ENCODE results near the gene PARD3B. TPM values are rescaled to one million over a fixed set of nuclear protein-coding genes. Genes with fewer than 3 reads are reported as not detected.

The PARD3B gene
- polyA plus RNA-seq, 1 donor, result 10.3 TPM

DNA sequence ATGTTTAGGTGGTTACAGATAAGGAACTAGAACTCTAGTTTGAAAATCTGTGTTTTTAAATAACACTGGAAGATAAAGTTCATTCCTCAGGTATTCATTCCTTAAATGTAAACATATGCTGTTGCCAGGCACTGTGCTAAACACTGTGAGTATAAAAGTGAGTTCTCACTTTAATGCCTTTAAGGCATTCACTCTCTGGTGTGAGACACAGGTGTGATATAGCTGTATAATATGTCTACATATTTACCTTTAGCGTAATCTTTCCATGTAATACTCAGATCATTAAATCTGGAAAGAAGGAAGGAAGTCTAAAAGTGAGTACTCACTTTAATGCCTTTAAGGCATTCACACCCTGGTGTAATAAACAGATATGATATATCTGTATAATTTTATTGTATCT lies 472.6 kb downstream of the PARD3B start:
- no peak for DNase-seq

DNA sequence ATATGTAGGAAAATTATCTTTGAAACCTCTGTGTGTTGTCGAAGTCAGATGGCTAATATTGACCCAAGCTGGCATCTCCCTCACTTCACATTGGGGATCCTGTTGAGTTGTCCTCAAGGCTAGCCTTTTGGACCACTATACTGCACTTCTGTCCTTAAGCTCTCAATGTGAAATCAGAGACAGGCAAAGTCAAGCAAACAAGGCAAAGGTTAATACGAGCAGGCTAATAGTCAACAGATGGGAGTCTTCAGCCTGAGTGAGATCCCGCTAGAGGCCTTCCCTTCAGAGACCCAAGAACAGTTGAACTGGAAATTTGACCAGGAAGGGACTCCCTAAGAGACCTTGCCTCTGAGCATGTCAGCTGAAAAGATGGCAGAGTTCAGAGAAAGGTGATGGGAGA lies 475.4 kb downstream of the PARD3B start:
- DNase-seq, result no peak

- no peak for DNase-seq
Measured at GRCh38 chr2:205022841-205023240, 477.6 kb downstream of the PARD3B start.

- DNase-seq, result no peak
Measured at GRCh38 chr2:205024822-205025518, 479.7 kb downstream of the PARD3B start.

GRCh38 chr2:205025580-205026240 lies 480.4 kb downstream of the PARD3B start:
- DNase-seq, result no peak

DNA sequence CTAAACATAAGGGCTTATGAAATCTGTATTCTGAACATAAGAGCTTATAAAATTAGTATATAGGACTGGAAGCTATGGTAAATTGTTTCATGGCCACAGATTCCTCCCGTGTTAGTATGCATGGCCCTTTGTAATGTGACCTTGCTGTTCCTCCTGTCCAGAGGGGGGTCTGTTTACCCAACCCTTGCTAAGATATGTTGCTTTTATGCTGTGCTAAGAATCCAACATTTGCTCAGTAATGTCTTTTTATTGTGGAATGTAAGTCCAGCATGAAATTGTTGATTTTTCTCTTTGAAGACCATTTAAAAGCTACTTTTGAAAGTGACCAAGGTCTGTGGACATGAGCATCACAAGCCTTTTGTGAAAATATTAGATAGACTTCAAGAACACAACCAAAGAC lies 485.4 kb downstream of the PARD3B start:
- DNase-seq, result no peak

DNA sequence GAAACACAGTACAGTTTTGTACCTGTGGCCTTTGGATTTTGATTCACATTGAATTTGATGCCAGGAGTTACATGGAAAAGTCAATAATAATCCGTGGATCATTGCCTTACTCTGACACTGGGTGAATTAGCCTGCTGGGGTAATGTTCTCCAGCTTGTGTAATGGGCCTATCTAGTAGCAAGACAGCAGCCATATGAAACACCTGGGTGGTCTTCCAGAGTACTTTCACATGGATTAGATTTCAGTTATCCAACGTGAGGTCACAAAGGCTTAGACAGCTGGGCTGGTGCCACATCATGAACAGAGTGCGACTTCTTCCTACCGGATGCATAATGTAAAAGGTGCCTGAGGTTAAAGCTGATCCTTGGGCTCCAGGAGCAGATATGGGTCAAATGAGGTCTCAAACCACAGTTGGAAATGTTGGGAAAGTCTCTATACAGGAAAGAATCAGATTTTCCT lies 486.8 kb downstream of the PARD3B start:
- DNase-seq, result peak; percentile 8

DNA sequence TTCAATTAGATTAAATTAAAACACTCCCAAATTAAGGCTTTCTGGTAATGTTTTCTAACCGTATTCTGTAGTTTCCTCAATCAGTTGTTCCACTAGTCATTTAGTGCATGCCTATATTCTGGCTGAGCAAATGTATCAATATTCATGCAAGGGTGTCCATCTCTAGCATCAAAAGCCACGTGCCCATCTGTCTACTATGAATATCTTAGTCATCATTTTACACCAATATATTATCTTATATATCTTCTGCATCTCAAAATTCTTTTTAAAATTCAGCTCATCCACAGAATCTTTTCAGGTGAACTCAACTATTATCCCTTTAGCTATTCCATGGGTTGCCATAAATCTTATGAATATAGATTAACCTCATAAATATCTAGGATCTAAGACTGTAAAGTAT lies 488.2 kb downstream of the PARD3B start:
- DNase-seq, result no peak

DNA sequence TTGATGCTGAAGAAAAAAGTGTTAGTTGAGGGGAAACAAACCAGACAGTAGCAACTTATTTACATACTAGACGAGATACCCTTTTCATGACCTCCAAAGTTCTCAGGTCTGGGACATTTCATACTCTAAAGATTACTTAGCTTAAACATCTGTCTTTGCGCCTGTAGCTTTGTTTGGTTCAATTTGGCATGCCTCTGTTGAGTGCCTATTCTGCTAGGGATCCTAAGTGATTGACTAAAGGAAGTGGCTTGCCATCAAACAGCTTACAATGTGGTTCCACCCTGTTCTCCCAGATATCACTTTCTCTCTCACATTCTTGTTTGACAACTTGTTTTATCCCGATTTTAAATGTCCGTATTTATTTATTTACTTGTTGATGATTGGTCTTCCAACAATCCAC lies 488.8 kb downstream of the PARD3B start:
- no peak for DNase-seq

DNA sequence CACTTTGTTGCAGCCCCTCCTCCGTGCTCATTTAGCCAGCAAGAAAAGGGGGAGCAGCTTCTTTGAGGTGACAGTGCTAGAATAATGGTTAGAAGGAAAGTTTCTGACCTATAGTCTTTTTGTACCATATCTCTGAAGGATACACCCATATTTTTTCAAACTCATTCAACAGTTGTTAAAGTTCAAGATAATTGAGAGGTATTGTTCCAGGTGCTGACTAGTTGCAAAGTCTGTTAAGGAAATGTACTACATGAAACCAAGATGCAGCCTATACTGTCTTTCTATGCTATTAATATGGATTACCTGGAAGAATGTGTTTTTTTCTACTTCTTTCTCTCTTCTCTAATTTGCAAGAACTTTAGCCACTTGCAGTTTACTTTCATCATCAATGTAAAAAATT lies 495.0 kb downstream of the PARD3B start:
- DNase-seq, result no peak

GRCh38 chr2:205041472-205042130 lies 496.3 kb downstream of the PARD3B start:
- DNase-seq, result no peak

DNA sequence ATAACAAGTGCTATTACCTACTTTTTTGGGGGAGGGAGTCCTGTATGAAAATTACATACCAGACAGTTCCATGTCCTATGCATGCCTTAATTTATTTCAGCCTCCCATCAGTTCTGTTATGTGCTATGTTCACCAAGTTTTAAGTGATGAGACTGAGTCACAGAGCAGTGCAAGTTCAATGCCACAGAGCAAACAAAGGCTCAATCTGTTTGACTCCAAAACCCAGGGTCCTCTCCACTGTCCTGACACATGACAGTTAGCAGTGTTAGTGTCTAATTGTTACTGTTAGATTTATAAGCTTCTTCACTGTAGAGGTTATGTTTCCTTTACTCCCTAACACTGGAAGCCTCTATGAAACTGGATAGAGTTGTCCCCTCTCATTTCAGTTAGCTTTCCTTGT lies 498.0 kb downstream of the PARD3B start:
- DNase-seq, result no peak

GRCh38 chr2:205045706-205046105 lies 500.4 kb downstream of the PARD3B start:
- no peak for DNase-seq

DNA sequence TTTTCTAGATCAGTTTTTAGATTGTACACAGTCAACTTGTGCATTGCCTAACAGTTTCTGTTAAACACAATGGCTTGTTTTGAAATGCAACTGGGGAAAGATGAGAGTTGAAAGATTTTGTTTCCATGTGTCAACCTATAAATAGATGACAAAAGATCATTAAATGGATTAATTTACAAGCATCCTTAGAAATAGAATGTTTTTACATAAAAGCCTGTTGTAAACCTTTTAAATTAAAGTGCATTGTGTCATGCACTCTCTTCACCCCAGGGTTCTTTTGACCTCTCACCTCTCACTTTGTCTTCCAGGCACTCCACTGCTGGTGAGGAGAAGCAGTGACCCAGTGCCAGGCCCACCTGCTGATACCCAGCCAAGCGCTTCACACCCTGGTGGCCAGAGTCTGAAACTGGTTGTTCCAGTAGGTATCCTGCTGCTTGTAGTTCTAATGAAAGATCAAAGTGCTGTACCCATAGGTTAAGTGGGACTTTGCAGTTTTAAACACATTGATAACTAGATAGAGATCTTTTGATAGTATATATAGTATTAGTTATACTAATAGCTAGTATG lies 502.1 kb downstream of the PARD3B start:
- no peak for DNase-seq

DNA sequence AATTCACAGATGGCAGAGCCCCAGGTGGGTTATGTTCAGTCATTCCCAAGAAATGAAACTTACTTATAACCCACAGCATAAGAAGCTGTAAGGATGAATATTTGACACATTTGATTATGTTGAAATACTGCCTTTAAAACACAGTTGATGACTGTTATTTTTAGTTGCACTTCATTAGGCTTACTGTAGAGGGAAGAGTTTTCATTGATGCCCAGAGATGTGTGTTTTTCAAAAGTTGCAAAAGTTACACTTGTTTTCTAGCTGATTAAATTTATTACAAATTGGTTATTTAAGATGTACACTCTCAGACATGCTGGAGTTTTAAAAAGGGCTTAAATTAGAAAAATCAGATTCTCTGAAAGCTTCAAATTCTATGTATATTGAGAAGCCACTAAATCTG lies 506.1 kb downstream of the PARD3B start:
- DNase-seq, result no peak

GRCh38 chr2:205052781-205053180 lies 507.5 kb downstream of the PARD3B start:
- no peak for DNase-seq

DNA sequence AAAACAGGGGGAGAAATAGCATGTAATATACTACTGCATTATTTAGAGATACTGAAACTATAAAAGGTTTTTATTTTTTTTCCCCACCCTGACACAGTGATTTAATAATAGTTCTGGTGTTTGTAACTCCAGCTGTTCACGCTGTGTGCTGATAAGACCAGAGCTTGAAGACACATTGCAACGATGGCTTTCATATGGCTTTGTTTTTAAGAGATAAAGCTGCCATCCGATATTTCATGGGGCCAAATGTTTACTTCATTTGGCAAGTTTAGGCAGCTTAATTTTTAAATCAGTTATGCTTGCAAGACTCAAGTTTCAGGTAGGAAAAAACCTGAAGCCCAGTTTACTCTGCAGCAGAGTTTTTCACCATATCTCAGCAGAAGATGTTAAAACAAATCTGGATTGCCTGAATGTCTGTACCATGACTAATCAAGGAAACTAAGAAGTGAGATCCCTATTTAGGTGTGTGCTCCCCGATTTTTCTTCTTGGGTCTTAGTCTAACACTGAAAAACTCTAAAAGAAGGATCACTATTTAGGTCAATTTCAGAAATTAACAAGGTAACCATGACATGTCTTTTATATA lies 508.6 kb downstream of the PARD3B start:
- DNase-seq, result no peak

GRCh38 chr2:205054789-205055188 lies 509.5 kb downstream of the PARD3B start:
- no peak for DNase-seq

DNA sequence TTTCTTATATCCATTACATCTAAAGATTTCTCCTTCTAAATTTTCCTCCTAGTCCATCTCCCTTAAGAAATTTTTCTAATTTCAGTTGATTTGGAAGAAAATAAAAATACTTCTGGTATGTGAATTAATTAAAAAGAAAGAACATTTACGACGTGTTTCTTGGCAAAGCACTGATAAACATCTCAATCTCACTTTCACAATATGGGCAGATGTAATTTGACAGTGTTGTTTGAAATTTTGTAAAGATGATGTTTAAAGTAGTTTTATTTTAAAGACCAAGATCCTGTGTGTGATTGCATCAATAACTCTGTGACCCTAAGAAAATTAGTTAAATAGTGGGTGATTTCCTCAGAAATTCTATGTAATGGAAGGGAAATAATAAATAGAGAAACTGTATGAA lies 510.0 kb downstream of the PARD3B start:
- no peak for DNase-seq

- no peak for DNase-seq
Measured at GRCh38 chr2:205056151-205056561, 510.9 kb downstream of the PARD3B start.

DNA sequence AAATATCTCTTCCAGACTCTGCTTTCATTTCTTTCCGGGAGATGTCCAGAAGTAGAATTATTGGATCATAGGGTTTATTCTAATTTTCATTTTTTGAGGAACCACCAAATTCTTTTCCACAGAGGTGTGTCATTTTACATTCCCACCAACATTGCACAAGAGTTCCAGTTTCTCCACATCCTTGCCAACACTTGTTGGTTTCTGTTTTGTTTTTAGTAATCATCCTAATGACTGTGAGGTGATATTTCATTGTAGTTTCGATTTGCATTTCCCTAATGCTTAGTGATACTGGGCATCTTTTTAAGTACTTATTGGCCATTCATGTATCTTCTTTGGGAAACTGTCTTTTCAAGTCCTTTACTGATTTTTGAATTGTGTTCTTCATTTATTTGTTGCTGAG lies 513.1 kb downstream of the PARD3B start:
- DNase-seq, result no peak

DNA sequence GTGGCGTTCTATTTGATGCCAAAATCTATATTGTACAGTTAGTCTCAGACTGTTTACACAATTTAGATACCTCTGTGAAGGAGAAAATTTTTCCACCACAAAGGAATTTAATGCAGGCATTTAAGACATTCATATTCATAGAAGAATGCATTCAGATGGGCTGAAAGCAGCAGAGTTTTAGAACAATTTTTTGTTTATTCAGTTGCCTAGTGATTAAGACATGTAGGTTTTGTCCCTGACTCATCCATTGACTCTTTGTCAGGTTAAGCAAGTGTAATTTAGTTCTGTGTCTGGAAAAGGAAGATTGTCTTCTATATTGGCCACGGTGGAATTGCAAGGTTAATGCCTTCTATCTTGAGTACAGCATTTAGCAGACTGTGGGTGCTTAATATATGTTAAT lies 515.0 kb downstream of the PARD3B start:
- no peak for DNase-seq

DNA sequence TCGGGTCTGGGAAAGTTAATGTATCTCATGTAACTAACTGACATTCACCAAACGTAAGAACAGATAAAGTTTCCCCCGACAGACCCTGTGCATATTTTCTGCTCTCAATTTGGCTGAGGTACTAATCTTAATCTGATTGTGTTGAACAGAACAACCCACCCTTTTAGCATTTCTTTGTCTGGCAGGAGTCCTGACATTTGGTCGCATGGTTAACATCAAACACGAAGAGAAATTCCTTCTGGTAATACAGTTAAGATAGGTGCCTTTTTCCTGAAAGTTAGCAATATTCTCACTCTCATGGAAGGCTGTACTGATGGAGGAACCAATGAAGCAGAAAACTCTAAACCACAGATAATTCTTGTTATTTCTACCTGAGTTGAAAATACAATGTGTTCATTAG lies 520.8 kb downstream of the PARD3B start:
- DNase-seq, result no peak
